IgD-negative memory B cell (primary cell): ENCODE data around the gene RIOK1. TPM values are rescaled to one million over a fixed set of nuclear protein-coding genes. Genes with fewer than 3 reads are reported as not detected.
"Not testable (repeated sequence)": the region's sequence is repeated elsewhere in the genome, so short reads cannot be mapped to it uniquely, and the experiment has no call there.

Source experiments
- H3K27ac Mint-ChIP-seq, 3 donors: one replicate each; pipeline ENCODE4 v1.8.0; 2020 to 2022; ENCODE audit warnings: mild to moderate bottlenecking in 3 of 3, mixed read lengths in 3 of 3, moderate library complexity in 1 of 3
- H3K27me3 Mint-ChIP-seq: one replicate; pipeline ENCODE4 v1.8.0; 2021; ENCODE audit warnings: mixed read lengths
- H3K36me3 Mint-ChIP-seq: one replicate; pipeline ENCODE4 v1.8.0; 2020; ENCODE audit warnings: mild to moderate bottlenecking, mixed read lengths
- H3K4me1 Mint-ChIP-seq, 3 donors: one replicate each; pipeline ENCODE4 v1.8.0; 2020 to 2022; ENCODE audit warnings: mixed read lengths in 3 of 3, mild to moderate bottlenecking in 1 of 3
- H3K4me3 Mint-ChIP-seq, 4 donors: one replicate each; pipeline ENCODE4 v1.8.0; 2020 to 2022; ENCODE audit warnings: mild to moderate bottlenecking in 4 of 4, mixed read lengths in 4 of 4, moderate library complexity in 3 of 4
- H3K9me3 Mint-ChIP-seq, 3 donors: one replicate each; pipeline ENCODE4 v1.8.0; 2020 to 2021; ENCODE audit warnings: mixed read lengths in 3 of 3, mild to moderate bottlenecking in 1 of 3
- polyA plus RNA-seq: library from polyadenylated mRNA; unstranded; fragments of 300-500 nt; fragmentation: Illumina TruSeq; gene quantifications from one replicate; pipeline ENCODE4 v1.2.3, GENCODE V29; 2021

The RIOK1 gene
- polyA plus RNA-seq = 17.7 TPM

DNA sequence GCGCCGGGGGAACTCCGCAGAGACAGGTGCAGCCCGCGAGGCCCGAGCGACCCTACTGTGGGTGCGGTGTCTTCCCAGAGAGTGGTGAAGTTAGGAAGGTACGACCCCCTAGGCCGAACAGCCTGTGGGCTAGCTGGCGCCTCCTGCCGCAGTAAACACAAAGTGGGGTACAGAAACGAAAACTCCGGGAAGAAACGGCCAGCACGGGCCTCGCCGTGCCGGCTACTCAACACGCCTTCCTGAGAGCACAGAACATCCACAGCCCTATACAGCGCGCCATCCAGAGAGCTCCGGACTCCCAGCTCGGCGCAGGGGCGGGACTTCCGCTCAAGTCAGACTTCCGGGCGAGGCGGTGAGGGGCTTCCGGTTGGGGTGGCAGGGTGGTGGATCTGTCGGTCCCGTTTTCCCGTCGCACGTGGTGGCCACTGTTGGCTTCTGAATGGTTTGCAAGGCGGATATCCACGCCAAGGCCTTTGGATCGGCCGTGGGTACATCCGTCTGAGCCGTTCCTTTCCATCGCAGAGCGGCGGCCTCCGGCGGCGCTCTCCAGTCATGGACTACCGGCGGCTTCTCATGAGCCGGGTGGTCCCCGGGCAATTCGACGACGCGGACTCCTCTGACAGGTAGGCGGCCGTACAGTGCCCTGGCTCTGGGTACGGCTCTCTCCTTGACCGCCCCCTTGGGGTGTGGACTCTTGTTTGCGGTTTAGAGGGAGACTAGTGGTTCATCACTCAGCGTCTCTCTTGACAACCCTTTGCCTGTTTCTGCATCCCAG is at the start of gene RIOK1, which contains the start of gene CAGE1:
RIOK1 (plus strand) TSS at position 358 of the 775 bp plus-strand sequence; CDS start at position 553, 195 bp downstream.
CAGE1 (minus strand) TSS at position 292 of the 775 bp plus-strand sequence. CDS start 2,569 bp downstream, outside the sequence.
- Mint-ChIP-seq H3K4me3 (peak within 1 kb of the TSS; percentile 96 to 98 (median 97)), H3K4me1 (peaks cover 35% of the 10 kb centered on the region in 3 donors), H3K27me3 (peaks cover 2% of the 10 kb centered on the region), H3K27ac (peak within 1 kb of the TSS; percentile 98 to 100 (median 99)), H3K9me3 (no peaks in the 10 kb centered on the region), H3K36me3 (peaks cover 2% of the 10 kb centered on the region)

DNA sequence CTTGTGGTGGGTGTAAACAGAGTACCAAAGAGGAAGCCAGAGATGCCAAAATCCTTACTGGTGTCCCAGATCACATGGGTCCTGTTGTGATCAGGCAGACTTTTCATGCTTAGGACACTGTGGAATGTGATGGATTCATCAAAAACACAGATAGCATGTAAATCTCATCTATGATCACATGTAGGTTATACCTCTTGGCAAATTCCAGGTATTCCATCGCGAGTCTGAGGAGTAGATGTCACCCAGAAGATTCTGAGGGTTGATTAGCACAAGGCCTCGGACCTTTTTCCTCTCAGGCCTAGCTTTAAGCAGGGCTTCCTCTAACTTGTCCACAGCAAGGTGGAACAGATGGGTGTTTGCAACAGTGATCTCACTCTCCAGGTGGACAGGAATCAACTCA is 48.3 kb upstream of the RIOK1 start:
- H3K4me3 Mint-ChIP-seq = peak overlapping the region in 1 of 4 donors; percentile 24
- H3K27ac Mint-ChIP-seq = no peak overlapping the region
- no peaks in the 10 kb centered on the region for H3K27me3 Mint-ChIP-seq
- no peaks in the 10 kb centered on the region for H3K9me3 Mint-ChIP-seq
- H3K4me1 Mint-ChIP-seq = no peaks in the 10 kb centered on the region
- no peaks in the 10 kb centered on the region for H3K36me3 Mint-ChIP-seq

DNA sequence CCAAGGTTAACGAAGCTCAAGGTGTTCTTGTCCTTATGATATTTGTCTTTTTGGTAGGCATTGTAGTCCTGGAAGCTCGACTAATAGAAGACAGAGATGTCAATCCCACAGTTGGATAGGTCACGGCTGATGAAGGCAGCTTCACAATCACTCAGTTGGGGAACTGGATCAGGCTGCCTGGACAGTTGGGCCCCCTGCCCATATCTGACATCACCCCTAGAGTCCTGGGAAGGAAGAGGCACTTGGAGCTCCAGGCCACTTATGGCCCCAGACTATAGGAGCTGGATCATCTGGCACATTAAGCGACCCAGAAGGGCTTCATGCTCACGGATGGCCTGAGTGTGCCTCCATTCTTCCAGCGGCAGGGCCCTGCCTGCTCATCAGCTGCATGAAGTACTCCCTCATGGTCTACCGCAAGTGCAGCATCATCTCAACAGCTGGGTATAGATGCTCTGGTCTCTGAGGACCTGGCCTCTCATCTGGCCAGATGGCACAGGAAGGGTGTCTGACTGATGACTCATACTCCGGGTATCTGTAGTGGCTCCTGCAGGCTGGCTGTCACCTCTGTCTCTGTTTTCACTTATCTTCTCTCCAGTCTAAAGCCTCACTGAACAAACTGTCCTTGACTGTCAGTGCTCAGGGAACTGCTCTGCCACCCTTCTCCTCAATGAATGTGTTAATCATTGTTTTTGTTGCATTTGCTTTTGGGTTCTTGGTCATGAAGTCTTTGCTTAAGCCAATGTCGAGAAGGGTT is 47.4 kb upstream of the RIOK1 start:
- no peaks in the 10 kb centered on the region for H3K36me3 Mint-ChIP-seq

DNA sequence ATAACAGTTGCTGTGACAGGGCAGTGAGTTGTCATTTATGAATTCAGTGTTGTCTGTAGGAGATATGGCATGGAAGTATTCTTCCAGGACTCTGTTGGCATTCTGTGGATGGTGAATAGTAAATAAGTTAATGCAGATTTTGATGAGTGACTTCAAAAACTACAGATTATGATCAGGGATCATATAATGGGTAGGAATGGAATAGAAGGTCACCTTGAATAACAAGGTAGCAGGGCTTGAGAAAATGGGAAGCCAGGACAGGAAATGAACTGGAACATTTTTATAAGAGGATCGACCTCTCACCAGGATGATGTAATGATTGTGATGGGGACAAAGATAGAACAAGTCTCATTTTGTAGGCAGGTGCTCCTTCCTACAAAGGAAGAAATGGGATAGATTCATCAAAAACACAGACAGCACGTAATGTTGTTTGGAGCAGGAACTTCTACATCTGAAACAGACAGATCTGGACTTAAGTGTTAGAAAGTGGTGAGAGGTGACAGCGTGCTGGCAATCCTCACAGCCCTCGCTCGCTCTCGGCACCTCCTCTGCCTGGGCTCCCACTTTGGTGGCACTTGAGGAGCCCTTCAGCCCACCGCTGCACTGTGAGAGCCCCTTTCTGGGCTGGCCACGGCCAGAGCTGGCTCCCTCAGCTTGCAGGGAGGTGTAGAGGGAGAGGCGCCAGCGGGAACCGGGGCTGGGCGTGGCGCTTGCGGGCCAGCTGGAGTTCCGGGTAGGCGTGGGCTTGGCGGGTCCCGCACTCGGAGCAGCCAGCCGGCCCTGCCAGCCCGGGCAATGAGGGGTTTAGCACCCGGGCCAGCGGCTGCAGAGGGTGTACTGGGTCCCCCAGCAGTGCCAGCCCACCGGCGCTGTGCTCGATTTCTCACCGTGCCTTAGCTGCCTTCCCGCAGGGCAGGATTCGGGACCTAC is 45.8 kb upstream of the RIOK1 start:
- Mint-ChIP-seq H3K4me3 (no peak overlapping the region), H3K36me3 (no peaks in the 10 kb centered on the region), H3K27me3 (peaks cover 5% of the 10 kb centered on the region), H3K4me1 (no peaks in the 10 kb centered on the region), H3K9me3 (no peaks in the 10 kb centered on the region), H3K27ac (no peak overlapping the region)

More for the DNA sequence above, 47.4 kb upstream of the RIOK1 start:
- Mint-ChIP-seq H3K9me3 (no peaks in the 10 kb centered on the region), H3K27me3 (no peaks in the 10 kb centered on the region), H3K4me1 (no peaks in the 10 kb centered on the region), H3K27ac (no peak overlapping the region), H3K4me3 (no peak overlapping the region)

DNA sequence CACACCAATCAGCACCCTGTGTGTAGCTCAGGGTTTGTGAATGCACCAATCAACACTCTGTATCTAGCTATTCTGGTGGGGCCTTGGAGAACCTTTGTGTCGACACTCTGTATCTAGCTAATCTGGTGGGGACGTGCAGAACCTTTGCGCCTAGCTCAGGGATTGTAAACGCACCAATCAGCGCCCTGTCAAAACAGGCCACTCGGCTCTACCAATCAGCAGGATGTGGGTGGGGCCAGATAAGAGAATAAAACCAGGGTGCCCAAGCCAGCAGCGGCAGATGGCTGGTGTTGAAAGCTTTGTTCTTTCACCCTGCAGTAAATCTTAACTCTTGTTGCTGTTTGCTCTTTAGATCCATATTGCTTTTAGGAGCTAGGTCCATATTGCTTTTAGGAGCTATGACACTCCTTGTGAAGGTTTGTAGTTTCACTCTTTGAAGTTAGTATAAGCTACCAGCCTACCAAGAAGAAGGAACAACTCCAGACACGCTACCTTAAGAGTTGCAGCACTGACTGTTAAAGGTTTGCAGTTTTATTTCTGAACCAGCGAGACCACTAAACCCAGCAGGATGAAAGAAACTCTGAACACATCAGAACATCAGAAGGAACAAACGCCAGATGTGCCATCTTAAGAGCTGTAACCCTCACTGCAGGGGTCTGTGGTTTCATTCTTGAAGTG is 44.7 kb upstream of the RIOK1 start:
- not testable (repeated sequence) for H3K36me3 Mint-ChIP-seq, H3K27ac Mint-ChIP-seq, H3K4me1 Mint-ChIP-seq, H3K27me3 Mint-ChIP-seq, H3K4me3 Mint-ChIP-seq, H3K9me3 Mint-ChIP-seq

DNA sequence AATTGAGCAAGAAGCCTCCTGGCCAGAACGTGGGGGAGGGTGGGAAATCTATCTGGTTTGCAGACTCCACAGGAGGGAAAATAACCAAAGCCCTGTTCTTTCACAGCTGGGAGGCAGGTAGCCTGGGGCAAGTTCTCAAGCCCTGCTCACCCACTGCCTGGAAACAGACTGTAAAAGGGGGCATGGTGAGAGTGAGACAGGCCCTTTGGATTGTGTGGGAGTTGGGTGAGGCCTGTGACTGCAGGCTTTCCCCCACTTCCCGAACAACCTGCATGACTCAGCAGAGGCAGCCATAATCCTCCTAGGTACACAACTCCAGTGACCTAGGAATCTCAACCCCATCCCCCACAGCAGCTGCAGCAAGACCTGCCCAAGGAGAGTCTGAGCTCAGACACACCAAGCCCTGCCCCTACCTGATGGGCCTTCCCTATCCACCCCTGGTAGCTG is 42.0 kb upstream of the RIOK1 start:
- H3K4me3 Mint-ChIP-seq, H3K4me1 Mint-ChIP-seq, H3K36me3 Mint-ChIP-seq, H3K9me3 Mint-ChIP-seq: not testable (repeated sequence)
- peak overlapping the region in 1 of 3 donors; percentile 74 for H3K27ac Mint-ChIP-seq
- peaks cover 12% of the 10 kb centered on the region for H3K27me3 Mint-ChIP-seq

DNA sequence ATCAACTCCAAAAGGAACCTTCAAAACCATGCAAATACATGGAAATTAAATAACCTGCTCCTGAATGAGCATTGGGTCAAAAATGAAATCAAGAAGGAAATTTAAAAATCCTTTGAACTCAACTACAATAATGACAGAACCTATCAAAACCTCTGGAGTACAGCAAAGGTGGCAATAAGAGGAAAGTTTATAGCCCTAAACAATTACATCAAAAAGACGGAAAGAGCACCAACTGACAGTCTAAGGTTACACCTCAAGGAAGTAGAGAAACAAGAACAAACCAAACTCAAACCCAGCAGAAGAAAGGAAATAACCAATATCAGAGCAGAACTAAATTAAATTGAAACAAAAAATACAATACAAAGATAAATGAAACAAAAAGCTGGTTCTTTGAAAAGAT is 39.0 kb upstream of the RIOK1 start:
- H3K4me3 Mint-ChIP-seq, H3K27ac Mint-ChIP-seq, H3K9me3 Mint-ChIP-seq, H3K36me3 Mint-ChIP-seq, H3K4me1 Mint-ChIP-seq: not testable (repeated sequence)
- H3K27me3 Mint-ChIP-seq = peaks cover 12% of the 10 kb centered on the region

DNA sequence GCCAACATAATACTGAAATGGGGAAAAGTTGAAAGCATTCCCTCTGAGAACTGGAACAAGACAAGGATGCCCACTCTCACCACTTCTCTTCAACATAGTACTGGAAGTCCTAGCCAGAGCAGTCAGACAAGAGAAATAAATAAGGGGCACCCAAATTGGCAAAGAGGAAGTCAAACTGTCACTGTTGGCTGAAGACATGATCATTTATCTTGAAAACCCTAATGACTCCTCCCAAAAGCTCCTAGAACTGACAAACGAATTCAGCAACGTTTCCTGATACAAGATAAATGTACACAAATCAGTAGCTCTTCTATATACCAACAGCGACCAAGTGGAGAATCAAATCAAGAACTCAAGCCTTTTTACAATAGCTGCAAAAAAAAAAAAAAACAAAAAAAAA is 37.7 kb upstream of the RIOK1 start:
- H3K27ac Mint-ChIP-seq, H3K36me3 Mint-ChIP-seq, H3K4me1 Mint-ChIP-seq, H3K9me3 Mint-ChIP-seq, H3K4me3 Mint-ChIP-seq: not testable (repeated sequence)
- peaks cover 12% of the 10 kb centered on the region for H3K27me3 Mint-ChIP-seq

DNA sequence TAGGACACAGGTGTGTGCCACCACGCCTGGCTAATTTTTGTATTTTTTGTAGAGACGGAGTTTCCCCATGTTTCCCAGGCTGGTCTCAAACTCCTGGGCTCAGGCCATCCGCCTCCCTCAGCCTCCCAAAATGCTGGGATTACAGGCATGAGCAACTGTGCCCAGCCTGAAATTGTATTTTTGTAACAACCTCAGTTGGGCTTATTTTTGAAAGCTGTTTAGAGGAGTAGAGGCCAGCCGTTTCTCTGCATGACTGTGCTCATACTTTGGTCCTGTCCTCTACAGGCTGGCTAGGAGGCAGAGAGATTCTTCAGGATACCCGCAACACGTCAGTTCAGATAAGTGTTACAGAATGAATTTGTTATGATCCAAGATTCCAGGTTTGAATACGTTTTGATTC is 22.2 kb upstream of the RIOK1 start:
- Mint-ChIP-seq H3K27ac (no peak overlapping the region), H3K27me3 (peaks cover 1% of the 10 kb centered on the region), H3K36me3 (no peaks in the 10 kb centered on the region), H3K4me3 (no peak overlapping the region), H3K4me1 (peaks cover 0 to 2% (median 0%) of the 10 kb centered on the region in 3 donors), H3K9me3 (no peaks in the 10 kb centered on the region)

DNA sequence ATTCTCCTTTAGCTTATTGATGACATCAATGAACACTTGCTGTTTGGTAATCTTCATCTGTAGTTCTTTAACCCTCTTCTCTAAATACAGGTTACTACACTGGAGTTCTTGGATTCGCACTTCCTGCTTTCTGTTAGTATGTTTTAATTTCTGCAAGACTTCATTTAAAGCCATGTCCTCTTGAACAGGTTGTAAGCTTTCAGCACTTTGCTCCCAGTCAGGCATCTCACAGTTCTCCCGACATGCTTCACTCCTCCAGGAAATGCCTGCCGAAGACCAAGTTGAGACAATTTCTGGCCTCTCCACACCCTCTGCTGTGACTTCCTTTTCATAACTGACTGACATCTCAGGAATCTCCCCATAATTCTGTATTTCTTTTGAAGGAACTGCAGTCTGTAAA is 15.9 kb upstream of the RIOK1 start:
- Mint-ChIP-seq H3K27me3 (peaks cover 3% of the 10 kb centered on the region), H3K27ac (no peak overlapping the region), H3K4me3 (no peak overlapping the region), H3K36me3 (no peaks in the 10 kb centered on the region), H3K9me3 (peaks cover 0 to 2% (median 0%) of the 10 kb centered on the region in 3 donors), H3K4me1 (peaks cover 0 to 6% (median 3%) of the 10 kb centered on the region in 3 donors)

- Mint-ChIP-seq H3K27ac (no peak overlapping the region), H3K4me1 (peaks cover 0 to 6% (median 3%) of the 10 kb centered on the region in 3 donors), H3K27me3 (peaks cover 6% of the 10 kb centered on the region), H3K4me3 (no peak overlapping the region), H3K9me3 (no peaks in the 10 kb centered on the region), H3K36me3 (no peaks in the 10 kb centered on the region)
Observed at GRCh38 chr6:7377961-7378360, 11.6 kb upstream of the RIOK1 start.

DNA sequence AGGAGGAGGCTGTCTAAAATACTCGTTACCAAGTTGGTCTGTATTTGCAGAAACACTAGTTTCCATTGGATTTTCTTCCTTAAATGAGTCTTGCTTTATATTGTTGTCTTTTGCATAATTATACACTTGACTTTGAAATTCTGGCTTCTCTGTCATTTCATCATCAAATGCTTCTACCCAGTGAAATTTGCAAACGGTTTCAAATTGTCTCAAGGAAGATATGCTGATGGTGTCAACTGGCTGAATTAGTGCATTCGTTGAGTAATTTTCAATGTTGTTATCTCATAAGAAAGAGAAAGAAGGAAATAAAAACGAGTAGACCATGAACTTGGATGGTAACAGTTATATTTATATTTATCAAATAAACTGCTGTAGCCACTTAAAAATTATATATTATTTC is 10.9 kb upstream of the RIOK1 start:
- peaks cover 0 to 3% (median 0%) of the 10 kb centered on the region in 3 donors for H3K4me1 Mint-ChIP-seq
- H3K4me3 Mint-ChIP-seq = no peak overlapping the region

DNA sequence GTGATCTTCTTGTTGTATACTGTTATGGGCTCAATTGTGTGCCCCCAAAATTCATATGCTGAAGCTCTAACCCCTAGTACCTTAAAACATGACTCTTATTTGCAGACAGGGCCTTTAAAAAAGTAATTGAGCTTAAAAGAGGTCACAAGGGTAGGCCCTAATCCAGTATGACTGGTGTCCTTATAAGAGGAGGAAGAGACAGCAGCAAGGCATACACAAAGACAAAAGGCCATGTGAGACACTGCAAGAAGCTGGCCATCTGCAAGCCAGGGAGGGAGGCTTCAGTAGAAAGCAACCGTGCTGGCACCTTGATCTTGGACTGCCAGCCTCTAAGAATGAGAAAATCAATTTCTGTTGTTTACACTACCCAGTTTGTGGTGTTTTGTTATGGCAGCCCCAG is 8.5 kb upstream of the RIOK1 start:
- Mint-ChIP-seq H3K9me3 (no peaks in the 10 kb centered on the region), H3K27ac (no peak overlapping the region)

More for the DNA sequence above, 10.9 kb upstream of the RIOK1 start:
- H3K36me3 Mint-ChIP-seq = no peaks in the 10 kb centered on the region
- H3K27ac Mint-ChIP-seq = no peak overlapping the region
- H3K9me3 Mint-ChIP-seq = no peaks in the 10 kb centered on the region
- H3K27me3 Mint-ChIP-seq = peaks cover 6% of the 10 kb centered on the region

GRCh38 chr6:7389162-7389450 is 502 bp upstream of the RIOK1 start:
- peaks cover 2% of the 10 kb centered on the region for H3K27me3 Mint-ChIP-seq
- H3K36me3 Mint-ChIP-seq = peaks cover 2% of the 10 kb centered on the region
- peaks cover 35% of the 10 kb centered on the region in 3 donors for H3K4me1 Mint-ChIP-seq
- H3K27ac Mint-ChIP-seq = peak overlapping the region; percentile 98 to 100 (median 99)
- H3K4me3 Mint-ChIP-seq = peak overlapping the region; percentile 96 to 98 (median 97)
- no peaks in the 10 kb centered on the region for H3K9me3 Mint-ChIP-seq

More for the DNA sequence above, 8.5 kb upstream of the RIOK1 start:
- Mint-ChIP-seq H3K36me3 (no peaks in the 10 kb centered on the region), H3K27me3 (peaks cover 7% of the 10 kb centered on the region), H3K4me1 (no peaks in the 10 kb centered on the region), H3K4me3 (no peak overlapping the region)
